Urothelium cell line (cell line): Measurements from ENCODE around the gene CEACAM5.
A peak's percentile ranks its signal among the peaks of the same experiment; 100 is the strongest.

ENCODE experiments used
- DNase-seq: peaks from one replicate; pipeline ENCODE4 v3.0.0; 2011; ENCODE audit warnings: low spot score, mixed read lengths
- FAIRE-seq: peaks from 2 replicates; lab custom pipeline; 2011; peaks lifted over from hg19 to GRCh38; lab: Jason Lieb, UNC

Gene CEACAM5

GRCh38 chr19:41708481-41708880 is at the start of gene CEACAM5:
CEACAM5 (plus strand) TSS chr19:41708626; CDS start chr19:41708732, 106 bp downstream.
- no peak for DNase-seq
- no peak for FAIRE-seq

- no peak for DNase-seq
- FAIRE-seq: no peak
These were observed 42.4 kb upstream of the CEACAM5 start for GRCh38 chr19:41666075-41666474.

GRCh38 chr19:41668315-41668714 is 40.1 kb upstream of the CEACAM5 start:
- no peak for DNase-seq
- no peak for FAIRE-seq

- FAIRE-seq (no peak), DNase-seq (no peak)
These were observed 37.7 kb upstream of the CEACAM5 start for GRCh38 chr19:41670755-41671154.

GRCh38 chr19:41671486-41671885 is 36.9 kb upstream of the CEACAM5 start:
- DNase-seq (no peak), FAIRE-seq (no peak)

GRCh38 chr19:41682437-41682836 is 26.0 kb upstream of the CEACAM5 start:
- DNase-seq (no peak), FAIRE-seq (no peak)

- DNase-seq: no peak
These were observed 21.0 kb upstream of the CEACAM5 start for GRCh38 chr19:41687419-41687818.

GRCh38 chr19:41688098-41688497 is 20.3 kb upstream of the CEACAM5 start, which contains the start of gene CEACAM7:
CEACAM7 (minus strand) TSS chr19:41688270; CDS start chr19:41688165, 105 bp downstream.
- no peak for FAIRE-seq
- DNase-seq: no peak

More at GRCh38 chr19:41687419-41687818, 21.0 kb upstream of the CEACAM5 start:
- no peak for FAIRE-seq

- FAIRE-seq (no peak), DNase-seq (no peak)
These were observed 19.7 kb upstream of the CEACAM5 start for GRCh38 chr19:41688687-41689086.

- FAIRE-seq (no peak), DNase-seq (no peak)
These were observed 18.2 kb upstream of the CEACAM5 start for GRCh38 chr19:41689993-41690800.

- DNase-seq (no peak), FAIRE-seq (no peak)
These were observed 17.7 kb upstream of the CEACAM5 start for GRCh38 chr19:41690801-41691065.

GRCh38 chr19:41691268-41691970 is 17.0 kb upstream of the CEACAM5 start:
- FAIRE-seq (no peak), DNase-seq (peak; percentile 60)

- FAIRE-seq (no peak), DNase-seq (no peak)
These were observed 14.2 kb upstream of the CEACAM5 start for GRCh38 chr19:41694196-41694595.

GRCh38 chr19:41694831-41695635 is 13.4 kb upstream of the CEACAM5 start:
- FAIRE-seq (no peak), DNase-seq (no peak)

- DNase-seq: no peak
- FAIRE-seq: no peak
These were observed 12.7 kb upstream of the CEACAM5 start for GRCh38 chr19:41695745-41696144.

GRCh38 chr19:41696402-41697197 is 11.8 kb upstream of the CEACAM5 start:
- peak; percentile 17 for FAIRE-seq
- no peak for DNase-seq

GRCh38 chr19:41697198-41697855 is 11.1 kb upstream of the CEACAM5 start:
- DNase-seq: no peak
- no peak for FAIRE-seq

- no peak for DNase-seq
- FAIRE-seq: no peak
These were observed 9.6 kb upstream of the CEACAM5 start for GRCh38 chr19:41698746-41699230.

- FAIRE-seq (no peak), DNase-seq (no peak)
These were observed 9.0 kb upstream of the CEACAM5 start for GRCh38 chr19:41699231-41699967.
